Hepatocyte (in vitro differentiated cells): ENCODE measurements around the gene ZBTB25.

ENCODE experiments used
- EZH2 ChIP-seq: fragments of 200-600 bp; sonication (generic); IDR thresholded peaks from 2 replicates; pipeline ENCODE4 v1.6.1; 2016; ENCODE audit warnings: antibody characterized with exemption, mild to moderate bottlenecking, borderline replicate concordance
- EZH2phosphoT487 ChIP-seq: fragments of 200-600 bp; sonication (generic); IDR thresholded peaks from one replicate; pipeline ENCODE4 v1.6.1; 2018; ENCODE audit warnings: antibody characterized with exemption, mild to moderate bottlenecking, low read depth, moderate library complexity; ENCODE audit not compliant: unreplicated experiment, severe bottlenecking
- TF ChIP-seq, protein P1 (sequence below): fragments of 200-600 bp; sonication (generic); IDR thresholded peaks from 2 replicates; pipeline ENCODE4 v1.5.1; 2016; ENCODE audit warnings: antibody characterized with exemption, mild to moderate bottlenecking; ENCODE audit not compliant: poor library complexity

DNA sequence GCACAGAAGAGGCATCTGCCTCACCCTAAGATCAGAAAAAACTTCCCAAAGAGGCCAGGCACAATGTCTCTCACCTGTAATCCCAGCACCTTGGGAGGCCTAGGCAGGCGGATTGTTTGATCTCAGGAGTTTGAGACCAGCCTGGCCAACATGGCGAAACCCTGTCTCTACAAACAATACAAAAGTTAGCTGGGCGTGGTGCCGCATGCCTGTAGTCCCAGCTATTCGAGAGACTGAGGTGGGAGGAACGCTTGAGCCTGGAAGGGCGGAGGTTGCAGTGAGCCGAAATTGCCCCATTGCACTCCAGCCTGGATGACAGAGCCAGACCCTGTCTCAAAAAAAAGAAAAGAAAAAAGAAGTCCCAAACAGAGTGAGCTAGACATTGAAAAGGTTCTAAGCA lies 5.4 kb upstream of the ZBTB25 start:
- TF ChIP-seq, protein P1, sequence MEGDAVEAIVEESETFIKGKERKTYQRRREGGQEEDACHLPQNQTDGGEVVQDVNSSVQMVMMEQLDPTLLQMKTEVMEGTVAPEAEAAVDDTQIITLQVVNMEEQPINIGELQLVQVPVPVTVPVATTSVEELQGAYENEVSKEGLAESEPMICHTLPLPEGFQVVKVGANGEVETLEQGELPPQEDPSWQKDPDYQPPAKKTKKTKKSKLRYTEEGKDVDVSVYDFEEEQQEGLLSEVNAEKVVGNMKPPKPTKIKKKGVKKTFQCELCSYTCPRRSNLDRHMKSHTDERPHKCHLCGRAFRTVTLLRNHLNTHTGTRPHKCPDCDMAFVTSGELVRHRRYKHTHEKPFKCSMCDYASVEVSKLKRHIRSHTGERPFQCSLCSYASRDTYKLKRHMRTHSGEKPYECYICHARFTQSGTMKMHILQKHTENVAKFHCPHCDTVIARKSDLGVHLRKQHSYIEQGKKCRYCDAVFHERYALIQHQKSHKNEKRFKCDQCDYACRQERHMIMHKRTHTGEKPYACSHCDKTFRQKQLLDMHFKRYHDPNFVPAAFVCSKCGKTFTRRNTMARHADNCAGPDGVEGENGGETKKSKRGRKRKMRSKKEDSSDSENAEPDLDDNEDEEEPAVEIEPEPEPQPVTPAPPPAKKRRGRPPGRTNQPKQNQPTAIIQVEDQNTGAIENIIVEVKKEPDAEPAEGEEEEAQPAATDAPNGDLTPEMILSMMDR: no peak
- TF ChIP-seq EZH2: no peak
- TF ChIP-seq EZH2phosphoT487: no peak
